ENCODE measurements around the gene GPR108. TPM values are rescaled to one million over a fixed set of nuclear protein-coding genes. Genes with fewer than 3 reads are reported as not detected.

Gene GPR108
- total RNA-seq, 1 donor from 2014 or later, result 57.6 TPM

DNA sequence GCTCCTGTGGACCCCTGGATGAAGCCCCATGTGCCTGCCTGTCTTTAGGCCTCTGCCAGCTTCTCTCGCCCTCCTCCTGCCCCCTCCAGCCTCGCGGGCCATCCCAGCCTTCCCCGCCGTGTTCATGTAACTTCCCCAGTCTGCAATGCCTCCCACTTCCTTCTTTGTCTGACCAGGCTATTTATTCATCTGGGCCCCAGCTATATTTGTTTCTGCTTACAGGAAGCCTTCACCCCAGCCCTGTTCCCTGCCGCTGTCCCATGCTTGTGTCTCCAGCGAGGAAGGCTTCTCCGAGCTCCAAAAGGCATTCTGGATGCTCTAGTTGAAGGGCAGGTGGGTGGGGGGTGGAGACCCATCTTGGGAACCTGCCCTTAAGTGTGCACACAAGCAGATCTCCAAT, 9.0 kb downstream of the GPR108 start:
- Histone ChIP-seq H3K27me3 (no peaks in the 10 kb centered on the region), H3K9me3 (no peaks in the 10 kb centered on the region), H3K4me3 (no peak overlapping the region), H3K36me3 (peaks cover 17 to 27% of the 10 kb centered on the region in 2 donors), H3K4me1 (peaks cover 0 to under 1% of the 10 kb centered on the region in 2 donors), H3K27ac (no peak overlapping the region)
- no peak for DNase-seq (ENCODE audit: low spot score in 2 of 2)
- intact Hi-C loops (cut with DNase I), result no loop called here
- TF ChIP-seq, protein P1, sequence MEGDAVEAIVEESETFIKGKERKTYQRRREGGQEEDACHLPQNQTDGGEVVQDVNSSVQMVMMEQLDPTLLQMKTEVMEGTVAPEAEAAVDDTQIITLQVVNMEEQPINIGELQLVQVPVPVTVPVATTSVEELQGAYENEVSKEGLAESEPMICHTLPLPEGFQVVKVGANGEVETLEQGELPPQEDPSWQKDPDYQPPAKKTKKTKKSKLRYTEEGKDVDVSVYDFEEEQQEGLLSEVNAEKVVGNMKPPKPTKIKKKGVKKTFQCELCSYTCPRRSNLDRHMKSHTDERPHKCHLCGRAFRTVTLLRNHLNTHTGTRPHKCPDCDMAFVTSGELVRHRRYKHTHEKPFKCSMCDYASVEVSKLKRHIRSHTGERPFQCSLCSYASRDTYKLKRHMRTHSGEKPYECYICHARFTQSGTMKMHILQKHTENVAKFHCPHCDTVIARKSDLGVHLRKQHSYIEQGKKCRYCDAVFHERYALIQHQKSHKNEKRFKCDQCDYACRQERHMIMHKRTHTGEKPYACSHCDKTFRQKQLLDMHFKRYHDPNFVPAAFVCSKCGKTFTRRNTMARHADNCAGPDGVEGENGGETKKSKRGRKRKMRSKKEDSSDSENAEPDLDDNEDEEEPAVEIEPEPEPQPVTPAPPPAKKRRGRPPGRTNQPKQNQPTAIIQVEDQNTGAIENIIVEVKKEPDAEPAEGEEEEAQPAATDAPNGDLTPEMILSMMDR (IDR thresholded peaks at IDR 0.05), result no peak

DNA sequence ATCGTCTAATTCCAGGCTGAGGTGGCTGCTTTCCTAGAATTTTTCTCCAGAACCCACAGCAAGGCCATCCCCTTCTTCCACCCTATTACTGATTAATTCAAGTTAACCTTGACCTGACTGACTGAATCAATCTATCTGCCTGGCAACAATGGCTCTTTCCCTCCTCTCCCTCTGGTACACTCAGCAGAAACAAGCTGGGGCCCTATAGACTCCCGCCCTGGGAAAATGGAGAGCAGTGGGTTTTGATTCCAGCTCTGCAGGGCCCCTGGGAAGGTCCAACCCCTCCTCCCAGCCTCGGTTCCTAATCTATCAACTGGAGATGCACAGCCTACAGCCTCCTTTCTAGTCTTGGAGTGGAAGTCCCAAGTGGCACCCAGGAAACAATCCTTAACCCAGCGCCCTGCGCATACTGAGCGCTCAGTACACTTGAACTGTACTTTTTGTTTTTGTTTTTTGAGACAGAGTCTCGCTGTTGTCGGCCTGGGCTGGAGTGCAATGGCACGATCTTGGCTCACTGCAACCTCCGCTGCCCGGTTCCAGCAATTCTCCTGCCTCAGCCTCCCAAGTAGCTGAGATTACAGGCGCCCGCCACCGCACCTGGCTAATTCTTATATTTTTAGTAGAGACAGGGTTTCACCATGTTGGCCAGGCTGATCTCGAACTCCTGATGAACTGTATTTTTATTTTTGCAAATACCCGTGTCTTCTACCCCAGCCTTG, 11.7 kb downstream of the GPR108 start:
- no peaks in the 10 kb centered on the region for H3K9me3 ChIP-seq
- H3K27me3 ChIP-seq, result no peaks in the 10 kb centered on the region
- H3K4me3 ChIP-seq, result no peak overlapping the region
- H3K27ac ChIP-seq, result no peak overlapping the region
- DNase-seq (ENCODE audit: low spot score in 2 of 2), result no peak
- intact Hi-C loops (cut with DNase I), result no loop called here
- TF ChIP-seq, protein P1 (IDR thresholded peaks at IDR 0.05), result no peak
- H3K36me3 ChIP-seq, result peaks cover 0 to under 1% of the 10 kb centered on the region in 2 donors
- peaks cover 0 to 3% of the 10 kb centered on the region in 2 donors for H3K4me1 ChIP-seq

DNA sequence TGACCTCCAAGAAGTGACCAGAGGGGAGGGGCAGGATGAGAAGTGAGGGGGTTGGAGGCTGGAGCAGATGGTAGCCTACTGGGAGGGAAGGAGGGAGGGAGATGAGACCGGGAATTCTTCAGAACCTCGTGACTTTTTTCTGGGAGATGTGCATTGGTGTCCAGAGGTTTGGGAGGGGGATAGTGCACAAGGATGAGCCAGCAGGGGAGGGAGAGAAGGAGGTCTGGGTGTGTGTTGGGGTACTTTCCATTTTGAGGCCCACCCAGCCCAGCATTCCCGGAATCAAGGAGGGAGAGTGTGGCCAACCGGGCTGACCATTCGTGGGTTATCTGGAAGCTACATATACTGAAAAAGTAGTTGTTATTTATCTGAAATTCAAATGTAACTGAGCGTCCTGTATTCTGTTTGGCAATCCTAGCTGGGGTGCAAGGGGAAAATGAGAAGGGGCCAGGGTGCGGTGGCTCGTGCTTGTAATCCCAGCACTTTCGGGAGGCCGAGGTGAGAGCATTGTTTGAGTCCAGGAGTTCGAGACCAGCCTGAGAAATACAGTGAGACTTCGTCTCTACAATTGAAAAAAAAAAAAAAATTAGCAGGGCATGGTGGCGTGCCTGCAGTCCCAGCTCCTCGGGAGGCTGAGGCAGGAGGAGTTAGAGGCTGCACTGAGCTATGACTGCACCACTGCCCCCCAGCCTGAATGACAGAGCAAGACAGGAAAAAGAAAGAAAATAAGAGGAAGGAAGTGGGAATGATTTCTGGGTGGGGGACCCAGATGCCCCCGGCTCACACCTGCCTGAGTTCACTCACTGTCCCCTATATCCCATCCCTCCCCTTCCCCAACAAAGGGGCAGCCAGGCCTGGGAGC, 12.5 kb downstream of the GPR108 start:
- peaks cover 0 to 3% of the 10 kb centered on the region in 2 donors for H3K4me1 ChIP-seq
- H3K4me3 ChIP-seq, result no peak overlapping the region
- TF ChIP-seq, protein P1 (IDR thresholded peaks at IDR 0.05), result no peak
- no peak for DNase-seq (ENCODE audit: low spot score in 2 of 2)
- H3K36me3 ChIP-seq, result no peaks in the 10 kb centered on the region
- no peaks in the 10 kb centered on the region for H3K27me3 ChIP-seq
- no peaks in the 10 kb centered on the region for H3K9me3 ChIP-seq
- intact Hi-C loops (cut with DNase I), result no loop called here
- no peak overlapping the region for H3K27ac ChIP-seq

DNA sequence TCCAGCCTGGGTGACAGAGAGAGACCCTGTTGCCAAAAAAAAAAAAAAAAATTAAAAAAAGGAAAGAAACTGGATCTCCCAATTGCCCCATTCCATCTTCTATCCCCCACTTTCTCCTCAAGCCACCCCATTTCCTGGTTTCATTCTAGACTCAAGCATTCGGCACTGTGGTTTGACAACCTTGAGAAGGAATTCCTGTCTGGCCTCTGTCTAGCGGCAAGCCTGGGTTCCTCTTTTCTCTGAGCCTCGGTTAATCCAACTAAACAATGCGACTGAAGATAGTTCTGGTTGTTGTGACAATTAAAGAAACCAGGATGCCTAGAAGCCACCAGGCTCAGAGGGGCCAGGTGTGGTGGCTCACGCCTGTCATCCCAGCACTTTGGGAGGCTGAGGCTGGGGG, 13.6 kb downstream of the GPR108 start:
- H3K27me3 ChIP-seq, result no peaks in the 10 kb centered on the region
- H3K36me3 ChIP-seq, result no peaks in the 10 kb centered on the region
- H3K27ac ChIP-seq, result no peak overlapping the region
- H3K4me3 ChIP-seq, result no peak overlapping the region
- peaks cover 0 to 3% of the 10 kb centered on the region in 2 donors for H3K4me1 ChIP-seq
- DNase-seq (ENCODE audit: low spot score in 2 of 2), result no peak
- no peaks in the 10 kb centered on the region for H3K9me3 ChIP-seq
- intact Hi-C loops (cut with DNase I), result no loop called here
- TF ChIP-seq, protein P1 (IDR thresholded peaks at IDR 0.05), result no peak

DNA sequence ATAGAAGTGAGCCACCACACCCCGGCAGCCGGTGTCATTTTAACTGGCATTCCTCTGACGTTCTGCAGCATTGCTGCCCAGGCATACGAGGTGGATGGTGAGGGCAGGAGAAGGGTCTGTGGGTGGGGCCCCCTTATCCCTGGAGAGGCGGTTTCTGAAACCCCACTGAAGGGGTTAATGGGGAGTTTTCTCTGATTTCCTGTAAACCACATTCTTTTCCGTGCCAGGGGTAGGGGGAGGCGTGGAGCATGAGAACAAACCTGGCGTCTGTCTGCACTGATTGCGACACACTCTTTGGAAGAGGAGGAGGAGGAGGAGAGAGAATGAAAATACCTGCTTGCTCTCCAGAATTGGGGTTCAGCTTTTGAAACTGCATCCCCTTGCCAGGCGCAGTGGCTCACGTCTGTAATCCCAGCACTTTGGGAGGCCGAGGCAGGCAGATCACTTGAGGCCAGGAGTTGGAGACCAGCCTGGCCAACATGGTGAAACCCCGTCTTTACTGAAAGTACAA, 14.2 kb downstream of the GPR108 start:
- no peak for DNase-seq (ENCODE audit: low spot score in 2 of 2)
- intact Hi-C loops (cut with DNase I), result no loop called here
- TF ChIP-seq, protein P1 (IDR thresholded peaks at IDR 0.05), result no peak
- Histone ChIP-seq H3K4me1 (peaks cover 0 to 3% of the 10 kb centered on the region in 2 donors), H3K36me3 (no peaks in the 10 kb centered on the region), H3K9me3 (no peaks in the 10 kb centered on the region), H3K27me3 (no peaks in the 10 kb centered on the region), H3K4me3 (no peak overlapping the region), H3K27ac (peak overlapping the region in 1 of 2 donors; percentile 23)

Measured in ascending aorta (tissue), 2 donors.